Measurements from ENCODE around the gene BBS9. TPM values are rescaled to one million over a fixed set of nuclear protein-coding genes. Genes with fewer than 3 reads are reported as not detected.
"Not testable (repeated sequence)": the region's sequence is repeated elsewhere in the genome, so short reads cannot be mapped to it uniquely, and the experiment has no call there.

The BBS9 gene
- total RNA-seq, 1 experiment from 2014 or later = 9.4 TPM

DNA sequence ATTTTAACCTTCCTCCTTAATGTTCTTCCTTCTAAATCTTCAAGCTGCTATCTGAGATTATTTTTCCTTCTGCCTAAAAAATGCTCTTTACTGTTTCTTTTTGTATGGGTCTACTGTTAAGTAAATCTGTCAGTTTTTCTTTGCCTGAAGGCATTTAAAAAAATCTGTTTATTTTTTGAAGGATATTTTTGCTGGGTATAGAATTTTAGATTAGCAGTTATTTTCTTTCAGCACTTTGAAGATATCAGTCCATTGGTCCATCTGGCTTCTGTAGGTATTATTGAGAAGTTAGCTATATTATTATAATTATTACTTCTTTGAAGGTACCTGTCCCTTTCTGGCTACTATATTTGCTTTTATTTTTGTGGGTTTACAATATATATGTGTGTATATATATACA lies 171.4 kb downstream of the BBS9 start:
- TF ChIP-seq, protein P1, sequence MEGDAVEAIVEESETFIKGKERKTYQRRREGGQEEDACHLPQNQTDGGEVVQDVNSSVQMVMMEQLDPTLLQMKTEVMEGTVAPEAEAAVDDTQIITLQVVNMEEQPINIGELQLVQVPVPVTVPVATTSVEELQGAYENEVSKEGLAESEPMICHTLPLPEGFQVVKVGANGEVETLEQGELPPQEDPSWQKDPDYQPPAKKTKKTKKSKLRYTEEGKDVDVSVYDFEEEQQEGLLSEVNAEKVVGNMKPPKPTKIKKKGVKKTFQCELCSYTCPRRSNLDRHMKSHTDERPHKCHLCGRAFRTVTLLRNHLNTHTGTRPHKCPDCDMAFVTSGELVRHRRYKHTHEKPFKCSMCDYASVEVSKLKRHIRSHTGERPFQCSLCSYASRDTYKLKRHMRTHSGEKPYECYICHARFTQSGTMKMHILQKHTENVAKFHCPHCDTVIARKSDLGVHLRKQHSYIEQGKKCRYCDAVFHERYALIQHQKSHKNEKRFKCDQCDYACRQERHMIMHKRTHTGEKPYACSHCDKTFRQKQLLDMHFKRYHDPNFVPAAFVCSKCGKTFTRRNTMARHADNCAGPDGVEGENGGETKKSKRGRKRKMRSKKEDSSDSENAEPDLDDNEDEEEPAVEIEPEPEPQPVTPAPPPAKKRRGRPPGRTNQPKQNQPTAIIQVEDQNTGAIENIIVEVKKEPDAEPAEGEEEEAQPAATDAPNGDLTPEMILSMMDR (IDR thresholded peaks at IDR 0.05; ENCODE audit: unreplicated experiment) = no peak
- DNase-seq = no peak
- H3K9me3 Mint-ChIP-seq (ENCODE audit: low read depth, unreplicated experiment) = peaks cover 20% of the 10 kb centered on the region
- H3K27ac Mint-ChIP-seq (ENCODE audit: unreplicated experiment) = no peak overlapping the region
- no TSS peak for BruUV-seq (replicated peaks)
- no peaks in the 10 kb centered on the region for H3K36me3 Mint-ChIP-seq (ENCODE audit: insufficient read depth, unreplicated experiment)
- H3K4me1 Mint-ChIP-seq (ENCODE audit: low read depth, unreplicated experiment) = no peaks in the 10 kb centered on the region
- intact Hi-C loops (cut with micrococcal nuclease; ENCODE audit: unreplicated experiment) = no loop called here
- CTCF ChIA-PET = no interaction called here
- no peaks in the 10 kb centered on the region for H3K27me3 Mint-ChIP-seq (ENCODE audit: unreplicated experiment)
- H3K4me3 Mint-ChIP-seq (ENCODE audit: low read depth, unreplicated experiment) = no peak overlapping the region

DNA sequence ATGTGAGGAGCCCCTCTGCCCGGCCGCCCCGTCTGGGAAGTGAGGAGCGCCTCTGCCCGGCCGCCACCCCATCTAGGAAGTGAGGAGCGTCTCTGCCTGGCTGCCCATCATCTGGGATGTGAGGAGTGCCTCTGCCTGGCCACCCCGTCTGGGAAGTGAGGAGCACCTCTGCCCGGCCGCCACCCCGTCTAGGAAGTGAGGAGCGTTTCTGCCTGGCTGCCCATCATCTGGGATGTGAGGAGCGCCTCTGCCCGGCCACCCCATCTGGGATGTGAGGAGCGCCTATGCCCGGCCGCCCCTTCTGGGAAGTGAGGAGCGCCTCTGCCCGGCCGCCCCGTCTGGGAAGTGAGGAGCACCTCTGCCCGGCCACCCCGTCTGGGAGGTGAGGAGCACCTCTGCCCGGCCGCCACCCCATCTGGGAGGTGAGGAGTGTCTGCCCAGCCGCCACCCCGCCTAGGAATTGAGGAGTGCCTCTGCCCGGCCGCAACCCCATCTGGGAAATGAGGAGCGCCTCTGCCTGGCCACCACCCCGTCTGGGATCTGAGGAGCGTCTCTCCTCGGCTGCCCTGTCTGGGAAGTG lies 174.7 kb downstream of the BBS9 start:
- H3K4me3 Mint-ChIP-seq (ENCODE audit: low read depth, unreplicated experiment); H3K36me3 Mint-ChIP-seq (ENCODE audit: insufficient read depth, unreplicated experiment); H3K27ac Mint-ChIP-seq (ENCODE audit: unreplicated experiment); BruUV-seq (replicated peaks); CTCF ChIA-PET; H3K27me3 Mint-ChIP-seq (ENCODE audit: unreplicated experiment); intact Hi-C loops (cut with micrococcal nuclease; ENCODE audit: unreplicated experiment); H3K4me1 Mint-ChIP-seq (ENCODE audit: low read depth, unreplicated experiment); DNase-seq: not testable (repeated sequence)
- peaks cover 20% of the 10 kb centered on the region for H3K9me3 Mint-ChIP-seq (ENCODE audit: low read depth, unreplicated experiment)

DNA sequence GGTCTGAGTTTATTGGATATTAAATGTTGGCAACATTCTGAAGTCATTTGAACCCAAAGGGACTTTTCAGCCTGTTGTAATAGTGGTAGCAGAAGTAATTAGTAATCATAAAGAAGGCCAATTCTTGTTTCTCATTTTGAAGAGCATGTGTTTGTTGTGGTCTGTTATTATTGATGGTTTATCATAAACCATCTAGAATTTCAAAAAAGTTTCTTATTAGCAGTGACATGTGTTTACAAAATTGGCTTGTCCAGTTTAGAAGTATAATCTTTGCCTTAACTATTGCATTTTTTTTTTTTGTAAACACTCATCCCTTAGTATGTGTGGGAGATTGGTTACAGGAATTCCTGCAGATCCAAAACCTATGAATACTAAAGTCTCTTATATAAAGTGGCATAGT lies 177.8 kb downstream of the BBS9 start:
- Mint-ChIP-seq H3K4me3 (ENCODE audit: low read depth, unreplicated experiment) (no peak overlapping the region), H3K27ac (ENCODE audit: unreplicated experiment) (no peak overlapping the region), H3K27me3 (ENCODE audit: unreplicated experiment) (no peaks in the 10 kb centered on the region), H3K36me3 (ENCODE audit: insufficient read depth, unreplicated experiment) (no peaks in the 10 kb centered on the region), H3K4me1 (ENCODE audit: low read depth, unreplicated experiment) (no peaks in the 10 kb centered on the region), H3K9me3 (ENCODE audit: low read depth, unreplicated experiment) (peaks cover 2% of the 10 kb centered on the region)
- intact Hi-C loops (cut with micrococcal nuclease; ENCODE audit: unreplicated experiment) = no loop called here
- no peak for DNase-seq
- BruUV-seq (replicated peaks) = no TSS peak
- CTCF ChIA-PET = no interaction called here
- TF ChIP-seq, protein P1 (IDR thresholded peaks at IDR 0.05; ENCODE audit: unreplicated experiment) = no peak

DNA sequence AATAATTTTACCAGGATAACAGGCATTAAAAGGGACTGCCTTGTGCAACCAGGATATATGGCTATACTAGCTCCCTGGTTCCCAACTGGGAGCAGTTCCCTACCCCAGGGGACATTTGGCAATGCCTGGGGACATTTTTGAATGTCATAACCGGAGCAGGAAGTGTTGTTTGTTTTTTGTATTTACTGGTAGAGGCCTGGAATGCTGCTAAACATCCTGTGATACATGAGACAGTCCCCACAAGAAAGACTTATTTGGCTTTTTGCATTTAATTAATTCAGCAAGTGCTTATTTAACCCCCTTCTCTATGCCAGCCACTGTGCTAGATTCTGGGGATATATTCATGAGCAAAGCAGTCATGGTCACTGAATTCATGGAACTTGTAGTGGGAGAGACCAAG lies 181.2 kb downstream of the BBS9 start:
- DNase-seq = no peak
- BruUV-seq (replicated peaks) = no TSS peak
- H3K4me3 Mint-ChIP-seq (ENCODE audit: low read depth, unreplicated experiment) = no peak overlapping the region
- no peak overlapping the region for H3K27ac Mint-ChIP-seq (ENCODE audit: unreplicated experiment)
- intact Hi-C loops (cut with micrococcal nuclease; ENCODE audit: unreplicated experiment) = no loop called here
- H3K36me3 Mint-ChIP-seq (ENCODE audit: insufficient read depth, unreplicated experiment) = no peaks in the 10 kb centered on the region
- H3K9me3 Mint-ChIP-seq (ENCODE audit: low read depth, unreplicated experiment) = no peaks in the 10 kb centered on the region
- TF ChIP-seq, protein P1 (IDR thresholded peaks at IDR 0.05; ENCODE audit: unreplicated experiment) = no peak
- no peaks in the 10 kb centered on the region for H3K4me1 Mint-ChIP-seq (ENCODE audit: low read depth, unreplicated experiment)
- CTCF ChIA-PET = no interaction called here
- H3K27me3 Mint-ChIP-seq (ENCODE audit: unreplicated experiment) = no peaks in the 10 kb centered on the region

DNA sequence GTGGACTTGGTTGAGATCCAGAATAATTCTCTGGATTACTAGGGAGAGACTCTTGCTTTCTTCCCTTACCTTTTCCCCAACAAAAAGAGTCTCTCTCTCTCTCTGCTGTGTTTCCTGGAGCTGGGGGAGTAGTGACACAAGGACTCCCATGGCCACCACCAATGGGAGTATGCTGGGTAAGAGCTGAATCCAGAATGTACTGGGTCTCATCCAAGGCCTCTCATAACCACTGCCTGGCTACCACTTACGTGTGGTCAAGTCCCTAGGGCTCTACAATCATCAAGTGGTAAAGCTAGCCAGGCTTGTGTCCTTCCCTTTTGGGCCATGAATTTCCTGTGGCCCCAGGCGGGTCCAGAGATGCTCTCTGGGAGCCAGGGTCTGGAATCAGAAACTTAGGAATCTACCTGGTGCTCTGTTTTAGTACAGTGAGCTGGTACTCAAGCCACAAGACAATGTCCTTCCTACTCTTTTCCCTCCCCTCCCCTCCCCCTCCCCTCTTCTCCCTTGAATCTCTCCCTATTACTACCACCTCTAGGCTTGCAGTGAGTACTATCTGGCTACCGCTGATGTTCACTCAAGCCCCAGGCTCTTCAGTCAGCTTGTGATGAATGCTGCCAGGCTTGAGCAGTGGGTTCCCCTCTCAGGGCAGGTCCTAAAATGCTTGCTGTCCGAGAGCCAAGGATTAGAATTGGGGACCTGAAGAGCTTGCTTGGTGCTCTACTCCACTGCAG lies 196.6 kb downstream of the BBS9 start:
- Mint-ChIP-seq H3K4me1 (ENCODE audit: low read depth, unreplicated experiment) (no peaks in the 10 kb centered on the region), H3K27me3 (ENCODE audit: unreplicated experiment) (no peaks in the 10 kb centered on the region), H3K9me3 (ENCODE audit: low read depth, unreplicated experiment) (no peaks in the 10 kb centered on the region), H3K27ac (ENCODE audit: unreplicated experiment) (no peak overlapping the region), H3K36me3 (ENCODE audit: insufficient read depth, unreplicated experiment) (no peaks in the 10 kb centered on the region), H3K4me3 (ENCODE audit: low read depth, unreplicated experiment) (no peak overlapping the region)
- CTCF ChIA-PET = interaction anchor here (0.6 kb wide), 1 partner anchor 85 kb away, joined by 4 read pairs; no protein-coding TSS in a partner anchor
- BruUV-seq (replicated peaks) = no TSS peak
- TF ChIP-seq, protein P1 (IDR thresholded peaks at IDR 0.05; ENCODE audit: unreplicated experiment) = no peak
- intact Hi-C loops (cut with micrococcal nuclease; ENCODE audit: unreplicated experiment) = no loop called here
- no peak for DNase-seq

Measured in Calu3 (cell line).